SU-DHL-6 (cell line): ENCODE data around the gene NOS1.
"Not testable (repeated sequence)": the region's sequence is repeated elsewhere in the genome, so short reads cannot be mapped to it uniquely, and the experiment has no call there.

Experiments
- H2AFZ ChIP-seq: fragments of 200-600 bp; sonication (generic); 2 replicates; pipeline ENCODE4 v1.6.1; 2014; ENCODE audit warnings: low read depth, mild to moderate bottlenecking, moderate library complexity, mixed read lengths, antibody characterized with exemption, low read length; ENCODE audit not compliant: severe bottlenecking
- H3F3A ChIP-seq: fragments of 200-600 bp; shearing (Covaris generic); 2 replicates; pipeline ENCODE4 v1.6.0; 2016; ENCODE audit warnings: antibody characterized with exemption, mild to moderate bottlenecking; ENCODE audit not compliant: insufficient read depth
- H3K27ac ChIP-seq: fragments of 200-600 bp; sonication (generic); 2 replicates; pipeline ENCODE4 v1.5.1; 2016; ENCODE audit warnings: low read depth, mild to moderate bottlenecking, low read length, moderate library complexity, mixed read lengths
- H3K27me3 ChIP-seq: fragments of 200-600 bp; sonication (generic), shearing (Covaris generic); 2 replicates; pipeline ENCODE4 v1.6.0; 2014; ENCODE audit warnings: mild to moderate bottlenecking, low read length
- H3K36me3 ChIP-seq: fragments of 200-600 bp; sonication (generic); 2 replicates; pipeline ENCODE4 v1.6.1; 2014; ENCODE audit warnings: mild to moderate bottlenecking, low read length, mixed read lengths
- H3K4me2 ChIP-seq: fragments of 300-600, 200-600 bp; shearing (Covaris generic), sonication (generic); 2 replicates; pipeline ENCODE4 v1.6.0; 2014; ENCODE audit warnings: low read length, low read depth, mild to moderate bottlenecking; ENCODE audit not compliant: poor library complexity, severe bottlenecking
- H3K4me3 ChIP-seq: fragments of 200-600 bp; sonication (generic); 2 replicates; pipeline ENCODE4 v1.5.1; 2014; ENCODE audit warnings: antibody characterized with exemption, low read length, mild to moderate bottlenecking, mixed read lengths; ENCODE audit not compliant: insufficient read depth, poor library complexity, severe bottlenecking
- H3K79me2 ChIP-seq: fragments of 200-600 bp; sonication (generic); 2 replicates; pipeline ENCODE4 v1.6.1; 2014; ENCODE audit warnings: mild to moderate bottlenecking, low read length, moderate library complexity; ENCODE audit not compliant: insufficient read depth
- H3K9ac ChIP-seq: fragments of 200-600 bp; sonication (generic); 2 replicates; pipeline ENCODE4 v1.7.0; 2014; ENCODE audit warnings: mild to moderate bottlenecking, low read length
- H3K9me2 ChIP-seq: fragments of 200-600 bp; sonication (generic); replicated peaks from 2 replicates; pipeline ENCODE4 v1.6.1; 2014; ENCODE audit warnings: low read length; ENCODE audit not compliant: insufficient read depth
- H3K9me3 ChIP-seq: fragments of 200-600 bp; sonication (generic); 2 replicates; pipeline ENCODE4 v1.6.1; 2014; ENCODE audit warnings: low read length, mixed read lengths; ENCODE audit not compliant: insufficient read depth
- H4K20me1 ChIP-seq: fragments of 200-600 bp; sonication (generic); 2 replicates; pipeline ENCODE4 v1.6.1; 2014; ENCODE audit warnings: low read depth, mild to moderate bottlenecking, antibody characterized with exemption, low read length, moderate library complexity, mixed read lengths
- CTCF ChIP-seq: fragments of 200-600 bp; sonication (generic); IDR thresholded peaks from one replicate; pipeline ENCODE4 v1.5.1; 2017; ENCODE audit warnings: antibody characterized with exemption, mild to moderate bottlenecking, low read length, moderate library complexity; ENCODE audit not compliant: insufficient read depth, poor library complexity, severe bottlenecking
- EZH2phosphoT487 ChIP-seq: fragments of 200-600 bp; sonication (generic), shearing (Covaris generic); conservative IDR thresholded peaks from 2 replicates; pipeline ENCODE4 v1.6.1; 2018; ENCODE audit warnings: mild to moderate bottlenecking, antibody characterized with exemption, low read length, moderate library complexity, mixed read lengths

The NOS1 gene

DNA sequence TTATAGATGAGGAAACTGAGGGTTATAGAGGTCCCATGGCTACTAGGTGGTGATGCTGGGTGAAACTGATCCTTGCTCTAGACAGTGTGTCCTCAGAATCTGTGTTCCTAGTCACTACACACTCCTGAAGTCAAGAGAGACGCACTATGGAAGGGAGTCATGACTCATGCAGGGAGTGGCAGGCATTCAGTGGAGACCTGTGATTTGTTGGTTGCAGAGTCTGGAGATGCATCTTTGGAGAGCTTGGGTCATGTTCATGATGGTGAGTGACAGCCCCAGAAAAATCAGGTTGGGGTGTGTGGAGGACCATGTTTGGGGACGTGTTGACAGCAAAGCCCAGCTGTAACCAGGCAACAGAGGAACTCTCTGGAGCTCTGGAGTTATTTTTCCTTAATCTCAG is 133.2 kb downstream of the NOS1 start:
- Histone ChIP-seq H3K27ac (no peak overlapping the region), H3K27me3 (no peaks in the 10 kb centered on the region), H3K9ac (no peak overlapping the region), H3K4me3 (no peak overlapping the region), H3K9me2 (no peaks in the 10 kb centered on the region), H4K20me1 (no peaks in the 10 kb centered on the region), H3K36me3 (no peaks in the 10 kb centered on the region), H3K4me2 (no peak overlapping the region), H2AFZ (no peak overlapping the region), H3K9me3 (no peaks in the 10 kb centered on the region), H3F3A (no peaks in the 10 kb centered on the region), H3K79me2 (no peaks in the 10 kb centered on the region)
- TF ChIP-seq CTCF: no peak
- no peak for TF ChIP-seq EZH2phosphoT487

- Histone ChIP-seq H3K27me3 (no peaks in the 10 kb centered on the region), H3K9ac (no peak overlapping the region), H3K4me3 (no peak overlapping the region), H3K79me2 (no peaks in the 10 kb centered on the region), H3K9me2 (no peaks in the 10 kb centered on the region), H3K36me3 (no peaks in the 10 kb centered on the region), H3K27ac (no peak overlapping the region), H3K4me2 (no peak overlapping the region), H3K9me3 (no peaks in the 10 kb centered on the region), H2AFZ (no peak overlapping the region), H3F3A (no peaks in the 10 kb centered on the region), H4K20me1 (no peaks in the 10 kb centered on the region)
- TF ChIP-seq EZH2phosphoT487: no peak
Observed at GRCh38 chr12:117227000-117227653, 134.3 kb downstream of the NOS1 start.

DNA sequence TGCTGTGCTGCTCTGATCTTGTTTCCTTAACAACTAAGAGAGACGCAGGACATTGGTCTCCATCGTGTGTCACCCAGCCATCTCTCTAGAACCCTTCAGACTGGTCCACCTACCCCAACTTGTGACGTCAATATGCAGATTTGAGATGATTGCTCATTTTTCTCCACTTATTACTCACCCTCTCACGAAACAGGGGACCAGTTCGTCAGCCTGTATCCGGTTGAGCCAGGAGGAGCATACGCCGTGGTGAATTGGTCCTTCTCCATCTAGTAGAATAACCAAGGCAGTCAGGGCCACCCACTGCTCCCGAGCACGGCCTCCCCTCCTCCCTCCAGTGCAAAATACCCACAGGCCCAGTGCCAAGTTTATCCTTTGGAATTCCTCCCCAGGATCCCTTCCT is 134.9 kb downstream of the NOS1 start:
- no peaks in the 10 kb centered on the region for H4K20me1 ChIP-seq
- no peak for TF ChIP-seq EZH2phosphoT487

DNA sequence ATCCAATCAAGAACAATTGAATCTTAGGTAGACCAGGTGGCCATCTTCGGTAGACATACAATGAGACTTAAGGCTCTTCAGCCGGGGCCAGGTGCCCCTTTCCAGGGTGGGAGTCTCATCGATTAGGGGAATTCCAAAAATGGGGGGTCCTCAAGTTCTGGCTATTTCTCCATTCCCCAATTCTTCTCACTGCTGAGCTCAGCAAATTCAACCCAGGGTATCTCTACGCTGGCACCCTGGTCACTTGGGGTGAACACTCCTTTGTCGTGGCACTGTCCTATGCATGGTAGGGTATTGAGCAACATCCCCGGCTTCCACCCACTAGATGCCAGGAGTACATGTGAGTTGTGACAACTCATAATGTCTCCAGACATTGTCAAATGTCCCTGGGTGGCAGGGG is 136.2 kb downstream of the NOS1 start:
- no peak overlapping the region for H3K27ac ChIP-seq
- no peak for TF ChIP-seq EZH2phosphoT487
- no peak for TF ChIP-seq CTCF
- no peak overlapping the region for H3K4me2 ChIP-seq
- no peak overlapping the region for H3K9ac ChIP-seq
- H3K36me3 ChIP-seq: no peaks in the 10 kb centered on the region
- H3K4me3 ChIP-seq: no peak overlapping the region
- no peak overlapping the region for H2AFZ ChIP-seq
- H3K27me3 ChIP-seq: no peaks in the 10 kb centered on the region
- no peaks in the 10 kb centered on the region for H3K79me2 ChIP-seq
- no peaks in the 10 kb centered on the region for H3K9me3 ChIP-seq
- H3F3A ChIP-seq: no peaks in the 10 kb centered on the region
- H4K20me1 ChIP-seq: no peaks in the 10 kb centered on the region
- H3K9me2 ChIP-seq: no peaks in the 10 kb centered on the region

More for the DNA sequence above, 134.9 kb downstream of the NOS1 start:
- Histone ChIP-seq H3K9me3 (no peaks in the 10 kb centered on the region), H3K79me2 (no peaks in the 10 kb centered on the region), H3K27me3 (no peaks in the 10 kb centered on the region), H3K9ac (no peak overlapping the region), H2AFZ (no peak overlapping the region), H3K4me3 (no peak overlapping the region), H3F3A (no peaks in the 10 kb centered on the region), H3K36me3 (no peaks in the 10 kb centered on the region), H3K27ac (no peak overlapping the region), H3K4me2 (no peak overlapping the region), H3K9me2 (no peaks in the 10 kb centered on the region)

DNA sequence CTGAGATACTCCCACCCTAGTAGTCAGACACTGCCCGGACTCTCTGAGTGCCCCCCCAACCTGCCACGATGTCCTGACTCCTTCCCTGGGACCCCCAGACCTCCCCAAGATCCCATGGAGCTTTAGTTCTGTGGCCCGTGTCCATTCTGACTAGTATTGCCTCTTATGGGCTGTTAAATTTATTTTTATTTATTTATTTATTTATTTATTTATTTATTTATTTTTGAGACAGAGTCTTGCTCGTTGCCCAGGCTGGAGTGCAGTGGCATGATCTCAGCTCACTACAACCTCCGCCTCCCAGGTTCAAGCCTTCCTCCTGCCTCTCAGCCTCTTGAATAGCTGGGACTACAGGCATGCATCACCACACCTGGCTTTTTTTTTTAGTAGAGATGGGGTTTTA is 140.5 kb downstream of the NOS1 start:
- H2AFZ ChIP-seq, H3K9me3 ChIP-seq, H3K4me2 ChIP-seq, H3K79me2 ChIP-seq, H3K36me3 ChIP-seq, H3K27me3 ChIP-seq, H4K20me1 ChIP-seq, H3K27ac ChIP-seq, H3K9ac ChIP-seq, H3K4me3 ChIP-seq, H3F3A ChIP-seq, H3K9me2 ChIP-seq: not testable (repeated sequence)
